ENCODE data around the gene DUSP1.

The DUSP1 gene

GRCh38 chr5:172809774-172810173 is 38.8 kb upstream of the DUSP1 start:
- 0 out of 2 replicates have a peak, but pooled peaks cover 7% of the 10 kb centered on the region for H3K9me3 ChIP-seq (ENCODE audit: insufficient read depth, low read length)
- H3K4me1 ChIP-seq (ENCODE audit: insufficient read depth, insufficient read length), result no peaks in the 10 kb centered on the region
- no peak overlapping the region for H3K4me3 ChIP-seq (ENCODE audit: insufficient read length, low read depth)
- no peaks in the 10 kb centered on the region for H3K27me3 ChIP-seq (ENCODE audit: insufficient read depth, insufficient read length)
- no peak overlapping the region for H3K9ac ChIP-seq (ENCODE audit: insufficient read length, low read depth)
- TF ChIP-seq SUZ12 (IDR thresholded peaks at IDR 0.05; ENCODE audit: extremely low read depth, insufficient read depth, insufficient read length), result no peak
- TF ChIP-seq ZNF274 (IDR thresholded peaks at IDR 0.05; ENCODE audit: low read depth, low read length), result no peak
- TF ChIP-seq YY1 (IDR thresholded peaks at IDR 0.05; ENCODE audit: insufficient read depth, insufficient read length), result no peak
- no peaks in the 10 kb centered on the region for H3K36me3 ChIP-seq (ENCODE audit: insufficient read depth, insufficient read length, low read length)
- DNase-seq (ENCODE audit: low read depth, low spot score), result no peak

GRCh38 chr5:172807766-172808311 is 36.8 kb upstream of the DUSP1 start:
- Histone ChIP-seq H3K9me3 (ENCODE audit: insufficient read depth, low read length) (0 out of 2 replicates have a peak, but pooled peaks cover 7% of the 10 kb centered on the region), H3K4me3 (ENCODE audit: insufficient read length, low read depth) (no peak overlapping the region), H3K4me1 (ENCODE audit: insufficient read depth, insufficient read length) (no peaks in the 10 kb centered on the region), H3K27me3 (ENCODE audit: insufficient read depth, insufficient read length) (no peaks in the 10 kb centered on the region), H3K9ac (ENCODE audit: insufficient read length, low read depth) (no peak overlapping the region), H3K36me3 (ENCODE audit: insufficient read depth, insufficient read length, low read length) (no peaks in the 10 kb centered on the region)
- TF ChIP-seq YY1 (IDR thresholded peaks at IDR 0.05; ENCODE audit: insufficient read depth, insufficient read length) (no peak), SUZ12 (IDR thresholded peaks at IDR 0.05; ENCODE audit: extremely low read depth, insufficient read depth, insufficient read length) (no peak), ZNF274 (IDR thresholded peaks at IDR 0.05; ENCODE audit: low read depth, low read length) (no peak)
- no peak for DNase-seq (ENCODE audit: low read depth, low spot score)

- no peak overlapping the region for H3K4me3 ChIP-seq (ENCODE audit: insufficient read length, low read depth)
These were observed 36.1 kb upstream of the DUSP1 start for GRCh38 chr5:172806897-172807672.

GRCh38 chr5:172805736-172806255 is 34.8 kb upstream of the DUSP1 start:
- Histone ChIP-seq H3K9ac (ENCODE audit: insufficient read length, low read depth) (no peak overlapping the region), H3K4me3 (ENCODE audit: insufficient read length, low read depth) (no peak overlapping the region), H3K27me3 (ENCODE audit: insufficient read depth, insufficient read length) (no peaks in the 10 kb centered on the region), H3K4me1 (ENCODE audit: insufficient read depth, insufficient read length) (no peaks in the 10 kb centered on the region), H3K9me3 (ENCODE audit: insufficient read depth, low read length) (0 out of 2 replicates have a peak, but pooled peaks cover 7% of the 10 kb centered on the region), H3K36me3 (ENCODE audit: insufficient read depth, insufficient read length, low read length) (no peaks in the 10 kb centered on the region)
- no peak for DNase-seq (ENCODE audit: low read depth, low spot score)
- TF ChIP-seq YY1 (IDR thresholded peaks at IDR 0.05; ENCODE audit: insufficient read depth, insufficient read length) (no peak), ZNF274 (IDR thresholded peaks at IDR 0.05; ENCODE audit: low read depth, low read length) (no peak), SUZ12 (IDR thresholded peaks at IDR 0.05; ENCODE audit: extremely low read depth, insufficient read depth, insufficient read length) (no peak)

More at GRCh38 chr5:172806897-172807672, 36.1 kb upstream of the DUSP1 start:
- TF ChIP-seq SUZ12 (IDR thresholded peaks at IDR 0.05; ENCODE audit: extremely low read depth, insufficient read depth, insufficient read length) (no peak), ZNF274 (IDR thresholded peaks at IDR 0.05; ENCODE audit: low read depth, low read length) (no peak), YY1 (IDR thresholded peaks at IDR 0.05; ENCODE audit: insufficient read depth, insufficient read length) (no peak)
- Histone ChIP-seq H3K9me3 (ENCODE audit: insufficient read depth, low read length) (0 out of 2 replicates have a peak, but pooled peaks cover 7% of the 10 kb centered on the region), H3K36me3 (ENCODE audit: insufficient read depth, insufficient read length, low read length) (no peaks in the 10 kb centered on the region), H3K9ac (ENCODE audit: insufficient read length, low read depth) (no peak overlapping the region), H3K4me1 (ENCODE audit: insufficient read depth, insufficient read length) (no peaks in the 10 kb centered on the region), H3K27me3 (ENCODE audit: insufficient read depth, insufficient read length) (no peaks in the 10 kb centered on the region)
- DNase-seq (ENCODE audit: low read depth, low spot score), result no peak

- Histone ChIP-seq H3K9ac (ENCODE audit: insufficient read length, low read depth) (no peak overlapping the region), H3K27me3 (ENCODE audit: insufficient read depth, insufficient read length) (no peaks in the 10 kb centered on the region), H3K4me1 (ENCODE audit: insufficient read depth, insufficient read length) (peaks cover 2% of the 10 kb centered on the region), H3K4me3 (ENCODE audit: insufficient read length, low read depth) (no peak overlapping the region), H3K36me3 (ENCODE audit: insufficient read depth, insufficient read length, low read length) (no peaks in the 10 kb centered on the region), H3K9me3 (ENCODE audit: insufficient read depth, low read length) (0 out of 2 replicates have a peak, but pooled peaks cover 7% of the 10 kb centered on the region)
- TF ChIP-seq SUZ12 (IDR thresholded peaks at IDR 0.05; ENCODE audit: extremely low read depth, insufficient read depth, insufficient read length) (no peak), ZNF274 (IDR thresholded peaks at IDR 0.05; ENCODE audit: low read depth, low read length) (no peak), YY1 (IDR thresholded peaks at IDR 0.05; ENCODE audit: insufficient read depth, insufficient read length) (no peak)
- no peak for DNase-seq (ENCODE audit: low read depth, low spot score)
These were observed 34.2 kb upstream of the DUSP1 start for GRCh38 chr5:172805018-172805683.

GRCh38 chr5:172802567-172803176 is 31.7 kb upstream of the DUSP1 start:
- no peak for TF ChIP-seq YY1 (IDR thresholded peaks at IDR 0.05; ENCODE audit: insufficient read depth, insufficient read length)
- no peak for TF ChIP-seq ZNF274 (IDR thresholded peaks at IDR 0.05; ENCODE audit: low read depth, low read length)
- TF ChIP-seq SUZ12 (IDR thresholded peaks at IDR 0.05; ENCODE audit: extremely low read depth, insufficient read depth, insufficient read length), result no peak
- H3K9ac ChIP-seq (ENCODE audit: insufficient read length, low read depth), result no peak overlapping the region
- no peaks in the 10 kb centered on the region for H3K27me3 ChIP-seq (ENCODE audit: insufficient read depth, insufficient read length)
- H3K4me3 ChIP-seq (ENCODE audit: insufficient read length, low read depth), result no peak overlapping the region
- DNase-seq (ENCODE audit: low read depth, low spot score), result no peak
- no peaks in the 10 kb centered on the region for H3K36me3 ChIP-seq (ENCODE audit: insufficient read depth, insufficient read length, low read length)
- H3K9me3 ChIP-seq (ENCODE audit: insufficient read depth, low read length), result no peaks in the 10 kb centered on the region
- peaks cover 4% of the 10 kb centered on the region for H3K4me1 ChIP-seq (ENCODE audit: insufficient read depth, insufficient read length)

Data from NT2/D1 (cell line).